Lower lobe of right lung (tissue), 2 donors: ENCODE measurements around the gene PDGFC. TPM values are rescaled to one million over a fixed set of nuclear protein-coding genes. Genes with fewer than 3 reads are reported as not detected.

Source experiments
- ATAC-seq, 2 donors: fragments of 200-7000 bp; cut with Tn5 transposase; one replicate each; pipeline ENCODE4 v1.9.1; 2020 to 2022; ENCODE audit warnings: mild to moderate bottlenecking in 2 of 2, moderate library complexity in 2 of 2
- DNase-seq: peaks from one replicate; pipeline ENCODE4 v3.0.0-alpha.2; 2020
- H3K27ac ChIP-seq: fragments of 200-600 bp; one replicate; pipeline ENCODE4 v1.8.0; 2022
- H3K27me3 ChIP-seq: fragments of 200-600 bp; one replicate; pipeline ENCODE4 v1.8.0; 2022; ENCODE audit warnings: low read depth
- H3K36me3 ChIP-seq: fragments of 200-600 bp; one replicate; pipeline ENCODE4 v1.8.0; 2022; ENCODE audit warnings: mild to moderate bottlenecking
- H3K4me1 ChIP-seq: fragments of 200-600 bp; one replicate; pipeline ENCODE4 v1.8.0; 2022
- H3K4me3 ChIP-seq: fragments of 200-600 bp; one replicate; pipeline ENCODE4 v1.8.0; 2022; ENCODE audit warnings: mild to moderate bottlenecking
- H3K9me3 ChIP-seq: fragments of 200-600 bp; one replicate; pipeline ENCODE4 v1.8.0; 2022
- CTCF ChIP-seq: fragments of 200-600 bp; IDR thresholded peaks from one replicate; pipeline ENCODE4 v1.8.0; 2022; ENCODE audit warnings: antibody characterized with exemption, mild to moderate bottlenecking
- intact Hi-C: fragments of 100-400 bp; cut with DNase I; formaldehyde crosslinking; loops from one replicate; pipeline ENCODE4 v1.11.0; 2022
- total RNA-seq: library from RNA; stranded (reverse); fragmentation: NEBNext Ultra II Directional; extraction: Animal tissue kit (Norgen Biotek cat#: 25700); gene quantifications from one replicate; pipeline ENCODE4 v1.2.1, GENCODE V29; 2021
- donor health status: DM: no; HTN: yes; CAD: no; lungs with severe emphysema.

Gene PDGFC
- total RNA-seq, 1 donor from 2014 or later = 30.6 TPM

DNA sequence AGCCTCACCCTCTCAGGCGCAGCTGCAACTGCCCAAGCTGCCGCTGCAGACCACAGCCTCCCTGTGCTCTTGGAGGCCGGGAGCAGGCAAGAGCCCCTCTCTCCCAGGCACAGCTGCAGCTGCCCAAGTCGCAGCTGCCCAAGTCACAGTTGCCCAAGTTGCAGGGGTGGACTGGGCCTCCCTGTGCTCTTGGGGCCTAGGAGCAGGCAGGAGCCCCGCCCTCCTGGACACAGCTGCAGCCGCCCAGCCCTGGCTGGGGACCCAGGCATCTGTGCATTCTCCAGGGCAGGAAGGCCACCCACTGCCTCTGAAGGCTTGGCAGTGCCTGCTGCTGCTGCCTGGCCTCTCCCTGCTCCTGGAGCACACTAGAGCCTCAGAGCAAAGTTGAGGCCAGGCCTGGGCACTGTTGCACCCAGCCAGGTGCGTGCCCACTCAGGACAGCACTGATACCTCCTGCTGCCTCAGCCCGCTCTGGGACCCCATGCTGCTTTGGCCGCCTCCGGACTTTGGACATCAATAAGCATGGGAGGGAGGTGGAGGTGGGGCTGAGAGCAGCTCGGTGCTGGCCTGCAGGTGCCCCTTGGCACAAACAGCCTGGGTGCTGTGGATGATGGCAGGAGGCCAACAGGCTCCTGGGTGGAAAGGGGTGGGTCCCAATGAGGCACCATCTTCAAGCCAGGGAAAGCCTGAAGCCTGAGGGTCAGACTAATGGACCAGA is 247.5 kb downstream of the PDGFC start:
- intact Hi-C loops = no loop called here
- DNase-seq (peak; percentile 39), ATAC-seq (peak; percentile 11 to 42)
- Histone ChIP-seq H3K4me3 (no peak overlapping the region), H3K4me1 (no peaks in the 10 kb centered on the region), H3K27ac (no peak overlapping the region), H3K36me3 (no peaks in the 10 kb centered on the region), H3K27me3 (no peaks in the 10 kb centered on the region), H3K9me3 (no peaks in the 10 kb centered on the region)
- TF ChIP-seq CTCF = no peak

GRCh38 chr4:156718226-156718625 is 253.4 kb downstream of the PDGFC start:
- Histone ChIP-seq H3K4me3 (no peak overlapping the region), H3K27ac (no peak overlapping the region), H3K36me3 (no peaks in the 10 kb centered on the region), H3K4me1 (no peaks in the 10 kb centered on the region), H3K27me3 (no peaks in the 10 kb centered on the region), H3K9me3 (no peaks in the 10 kb centered on the region)
- TF ChIP-seq CTCF = no peak
- intact Hi-C loops = no loop called here
- peak in 1 of 2 donors; percentile 49 for ATAC-seq
- no peak for DNase-seq

GRCh38 chr4:156711193-156711590 is 260.4 kb downstream of the PDGFC start:
- H3K4me1 ChIP-seq = no peaks in the 10 kb centered on the region
- ATAC-seq = no peak
- H3K4me3 ChIP-seq = no peak overlapping the region
- intact Hi-C loops = no loop called here
- no peaks in the 10 kb centered on the region for H3K36me3 ChIP-seq
- no peaks in the 10 kb centered on the region for H3K9me3 ChIP-seq
- H3K27me3 ChIP-seq = no peaks in the 10 kb centered on the region
- DNase-seq = no peak
- no peak overlapping the region for H3K27ac ChIP-seq
- no peak for TF ChIP-seq CTCF

Other genes with a start within 250 kb of the PDGFC start
- 2.6 TPM for gene GLRB, start 104.4 kb upstream of the PDGFC start, total RNA-seq
- gene GRIA2, start 248.9 kb upstream of the PDGFC start, total RNA-seq = not detected